Measurements from ENCODE around the gene MPV17.

DNA sequence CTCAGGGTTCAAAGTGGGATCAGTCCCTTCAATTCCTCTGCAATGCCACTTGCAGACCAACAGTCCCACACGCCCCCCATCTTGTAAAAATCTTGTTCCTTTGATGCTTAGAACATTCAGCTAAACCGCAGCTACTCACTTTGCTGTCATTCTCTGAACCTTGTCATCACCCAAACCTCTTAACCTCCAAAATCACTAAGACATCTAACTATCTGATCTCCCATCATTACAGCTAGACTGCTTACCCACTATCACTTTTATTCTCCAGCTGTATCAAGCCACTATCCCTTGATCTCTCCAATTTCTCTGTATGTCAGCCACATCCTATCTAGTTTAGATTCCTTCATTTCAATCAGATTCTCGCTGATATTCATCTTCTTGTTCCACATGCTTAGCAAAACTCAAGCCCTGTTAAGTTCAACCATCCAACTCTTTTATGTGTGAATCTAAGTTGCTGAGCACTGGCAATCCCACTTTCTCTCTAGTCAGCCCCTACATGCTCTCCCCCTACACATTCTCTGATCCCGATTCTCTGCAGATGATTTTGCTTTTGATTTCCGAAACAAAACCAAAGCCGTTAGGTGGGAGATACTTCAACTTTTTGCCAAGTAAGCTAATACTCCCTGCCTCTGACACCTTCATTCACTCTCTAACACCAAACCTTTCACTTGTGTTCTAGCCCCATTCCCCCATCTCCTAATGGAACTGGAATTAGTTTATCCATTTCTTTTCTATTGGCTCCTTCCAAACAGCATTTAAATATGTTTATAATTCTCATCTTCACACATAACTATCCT is 29.1 kb upstream of the MPV17 start:
- TF ChIP-seq, protein P1, sequence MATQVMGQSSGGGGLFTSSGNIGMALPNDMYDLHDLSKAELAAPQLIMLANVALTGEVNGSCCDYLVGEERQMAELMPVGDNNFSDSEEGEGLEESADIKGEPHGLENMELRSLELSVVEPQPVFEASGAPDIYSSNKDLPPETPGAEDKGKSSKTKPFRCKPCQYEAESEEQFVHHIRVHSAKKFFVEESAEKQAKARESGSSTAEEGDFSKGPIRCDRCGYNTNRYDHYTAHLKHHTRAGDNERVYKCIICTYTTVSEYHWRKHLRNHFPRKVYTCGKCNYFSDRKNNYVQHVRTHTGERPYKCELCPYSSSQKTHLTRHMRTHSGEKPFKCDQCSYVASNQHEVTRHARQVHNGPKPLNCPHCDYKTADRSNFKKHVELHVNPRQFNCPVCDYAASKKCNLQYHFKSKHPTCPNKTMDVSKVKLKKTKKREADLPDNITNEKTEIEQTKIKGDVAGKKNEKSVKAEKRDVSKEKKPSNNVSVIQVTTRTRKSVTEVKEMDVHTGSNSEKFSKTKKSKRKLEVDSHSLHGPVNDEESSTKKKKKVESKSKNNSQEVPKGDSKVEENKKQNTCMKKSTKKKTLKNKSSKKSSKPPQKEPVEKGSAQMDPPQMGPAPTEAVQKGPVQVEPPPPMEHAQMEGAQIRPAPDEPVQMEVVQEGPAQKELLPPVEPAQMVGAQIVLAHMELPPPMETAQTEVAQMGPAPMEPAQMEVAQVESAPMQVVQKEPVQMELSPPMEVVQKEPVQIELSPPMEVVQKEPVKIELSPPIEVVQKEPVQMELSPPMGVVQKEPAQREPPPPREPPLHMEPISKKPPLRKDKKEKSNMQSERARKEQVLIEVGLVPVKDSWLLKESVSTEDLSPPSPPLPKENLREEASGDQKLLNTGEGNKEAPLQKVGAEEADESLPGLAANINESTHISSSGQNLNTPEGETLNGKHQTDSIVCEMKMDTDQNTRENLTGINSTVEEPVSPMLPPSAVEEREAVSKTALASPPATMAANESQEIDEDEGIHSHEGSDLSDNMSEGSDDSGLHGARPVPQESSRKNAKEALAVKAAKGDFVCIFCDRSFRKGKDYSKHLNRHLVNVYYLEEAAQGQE (IDR thresholded peaks at IDR 0.05; ENCODE audit: insufficient replicate concordance, low read depth) = no peak
- TF ChIP-seq, protein P2, sequence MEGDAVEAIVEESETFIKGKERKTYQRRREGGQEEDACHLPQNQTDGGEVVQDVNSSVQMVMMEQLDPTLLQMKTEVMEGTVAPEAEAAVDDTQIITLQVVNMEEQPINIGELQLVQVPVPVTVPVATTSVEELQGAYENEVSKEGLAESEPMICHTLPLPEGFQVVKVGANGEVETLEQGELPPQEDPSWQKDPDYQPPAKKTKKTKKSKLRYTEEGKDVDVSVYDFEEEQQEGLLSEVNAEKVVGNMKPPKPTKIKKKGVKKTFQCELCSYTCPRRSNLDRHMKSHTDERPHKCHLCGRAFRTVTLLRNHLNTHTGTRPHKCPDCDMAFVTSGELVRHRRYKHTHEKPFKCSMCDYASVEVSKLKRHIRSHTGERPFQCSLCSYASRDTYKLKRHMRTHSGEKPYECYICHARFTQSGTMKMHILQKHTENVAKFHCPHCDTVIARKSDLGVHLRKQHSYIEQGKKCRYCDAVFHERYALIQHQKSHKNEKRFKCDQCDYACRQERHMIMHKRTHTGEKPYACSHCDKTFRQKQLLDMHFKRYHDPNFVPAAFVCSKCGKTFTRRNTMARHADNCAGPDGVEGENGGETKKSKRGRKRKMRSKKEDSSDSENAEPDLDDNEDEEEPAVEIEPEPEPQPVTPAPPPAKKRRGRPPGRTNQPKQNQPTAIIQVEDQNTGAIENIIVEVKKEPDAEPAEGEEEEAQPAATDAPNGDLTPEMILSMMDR (IDR thresholded peaks at IDR 0.05; ENCODE audit: insufficient read depth, low read length) = no peak
- TF ChIP-seq GABPA (IDR thresholded peaks at IDR 0.05; ENCODE audit: low read depth) (no peak), POLR2AphosphoS5 (IDR thresholded peaks at IDR 0.05; ENCODE audit: low read depth) (no peak), SPI1 (IDR thresholded peaks at IDR 0.05; ENCODE audit: borderline replicate concordance, low read depth) (no peak)

All from HL-60 (cell line).